A549 (cell line): ENCODE measurements around the gene PDPK1. TPM values are rescaled to one million over a fixed set of nuclear protein-coding genes. Genes with fewer than 3 reads are reported as not detected.

ENCODE experiments used
- ATAC-seq, 2 experiments: fragments of 200-7000 bp in 1 of 2; fragments of >200 bp in 1 of 2; cut with Nextera tagmentation in 1 of 2; cut with Tn5 transposase in 1 of 2; 3 replicates each; pipeline versions ENCODE4 v1.8.0 to v1.9.1; 2018 to 2020; ENCODE audit warnings: mild to moderate bottlenecking in 1 of 2, moderate library complexity in 1 of 2
- CTCF ChIA-PET: fragments of 300-600 bp; sonication (Branson Sonifier 250); formaldehyde crosslinking; extraction: SDS; loops from one replicate; lab custom pipeline; 2021; ENCODE audit warnings: antibody characterized with exemption, inconsistent platforms; lab: Yijun Ruan, JAX
- POLR2A ChIA-PET: fragments of 350-600 bp; formaldehyde crosslinking; extraction: SDS; loops from one replicate; lab custom pipeline; 2021; ENCODE audit warnings: antibody characterized with exemption, inconsistent platforms; lab: Yijun Ruan, JAX
- DNase-seq, 2 experiments: peaks; one replicate each; pipeline versions ENCODE4 v3.0.0 to v3.0.0-alpha.2; 2011 to 2016; ENCODE audit warnings: low read depth in 1 of 2, low spot score in 1 of 2
- FAIRE-seq: peaks from 2 replicates; lab custom pipeline; 2011; peaks lifted over from hg19 to GRCh38; lab: Jason Lieb, UNC
- H3K27ac ChIP-seq, 2 experiments: fragments of >200 bp; sonication (Bioruptor Twin); formaldehyde crosslinking; 3 replicates each; pipeline ENCODE4 v1.5.1; 2016 to 2017
- H3K4me1 ChIP-seq: fragments of >200 bp; sonication (Bioruptor Twin); formaldehyde crosslinking; 3 replicates; pipeline ENCODE4 v1.6.1; 2016
- H3K4me2 ChIP-seq: fragments of >200 bp; sonication (Bioruptor Twin); formaldehyde crosslinking; 3 replicates; pipeline ENCODE4 v1.6.1; 2016
- H3K4me3 ChIP-seq: fragments of >200 bp; sonication (Bioruptor Twin); formaldehyde crosslinking; 3 replicates; pipeline ENCODE4 v1.5.1; 2016
- H3K9me3 ChIP-seq: fragments of >200 bp; sonication (Bioruptor Twin); formaldehyde crosslinking; 3 replicates; pipeline ENCODE4 v1.6.1; 2016
- BCL3 ChIP-seq: fragments of >200 bp; sonication (Bioruptor Twin); formaldehyde crosslinking; IDR thresholded peaks from 3 replicates; pipeline ENCODE4 v1.6.1; 2016
- BHLHE40 ChIP-seq: IDR thresholded peaks from 2 replicates; pipeline ENCODE4 v1.6.1; 2012; ENCODE audit warnings: low read depth, low read length, inconsistent platforms
- CHD2 ChIP-seq: fragments of 150-350 bp; IDR thresholded peaks from 2 replicates; pipeline ENCODE4 v1.6.1; 2014; ENCODE audit warnings: low read length; ENCODE audit not compliant: partially characterized antibody
- E2F6 ChIP-seq: IDR thresholded peaks from 2 replicates; pipeline ENCODE4 v1.6.1; 2012; ENCODE audit warnings: low read depth, borderline replicate concordance
- ELK1 ChIP-seq: fragments of 150-350 bp; IDR thresholded peaks from 2 replicates; pipeline ENCODE4 v1.6.1; 2014; ENCODE audit warnings: low read depth, mild to moderate bottlenecking, low read length
- FOSL2 ChIP-seq, 2 experiments: fragments of 450-650 bp in 1 of 2; fragments of >200 bp in 1 of 2; sonication (Bioruptor Twin) in 1 of 2; formaldehyde crosslinking; IDR thresholded peaks; 2 replicates each; pipeline versions ENCODE4 v1.5.0 to v1.6.1; 2016 to 2020; ENCODE audit warnings: mild to moderate bottlenecking in 1 of 2, moderate library complexity in 1 of 2
- GATA3 ChIP-seq: IDR thresholded peaks from 2 replicates; pipeline ENCODE4 v1.6.1; 2012; ENCODE audit warnings: borderline replicate concordance
- HES2 ChIP-seq: fragments of >200 bp; sonication (Bioruptor Twin); formaldehyde crosslinking; IDR thresholded peaks from 2 replicates; pipeline ENCODE4 v1.6.1; 2016
- HOXB5 ChIP-seq: fragments of 250-450 bp; sonication (Bioruptor Pico); IDR thresholded peaks from 2 replicates; pipeline ENCODE4 v1.5.0; 2020; ENCODE audit warnings: mild to moderate bottlenecking, moderate library complexity
- JUN ChIP-seq, 2 experiments: fragments of >200 bp; sonication (Bioruptor Twin); formaldehyde crosslinking; IDR thresholded peaks; 2 replicates in 1 of 2; 3 replicates in 1 of 2; pipeline ENCODE4 v1.6.1; 2016 to 2017
- KDM1A ChIP-seq: fragments of 200-600 bp; sonication (generic); IDR thresholded peaks from 2 replicates; pipeline ENCODE4 v1.6.1; 2016; ENCODE audit warnings: low read depth, mild to moderate bottlenecking
- KDM5A ChIP-seq: fragments of 200-600 bp; sonication (generic); IDR thresholded peaks from 2 replicates; pipeline ENCODE4 v1.6.1; 2016; ENCODE audit warnings: antibody characterized with exemption, mild to moderate bottlenecking
- MAX ChIP-seq: IDR thresholded peaks from 2 replicates; pipeline ENCODE4 v1.6.1; 2012
- MAZ ChIP-seq: fragments of 150-350 bp; IDR thresholded peaks from 2 replicates; pipeline ENCODE4 v1.6.1; 2014; ENCODE audit warnings: antibody characterized with exemption, low read depth, low read length, borderline replicate concordance
- NPAS2 ChIP-seq: fragments of 250-450 bp; sonication (Bioruptor Pico); IDR thresholded peaks from 2 replicates; pipeline ENCODE4 v1.8.0; 2022; ENCODE audit warnings: mild to moderate bottlenecking, moderate library complexity, borderline replicate concordance
- PBX3 ChIP-seq: IDR thresholded peaks from 2 replicates; pipeline ENCODE4 v1.6.1; 2012
- POLR2AphosphoS2 ChIP-seq: conservative IDR thresholded peaks from 2 replicates; pipeline ENCODE4 v1.6.1; 2012; ENCODE audit warnings: low read length, improper control_type of control experiment, inconsistent platforms
- RAD21 ChIP-seq, 2 experiments: fragments of >200 bp in 1 of 2; sonication (Bioruptor Twin) in 1 of 2; formaldehyde crosslinking in 1 of 2; IDR thresholded peaks in 1 of 2; conservative IDR thresholded peaks in 1 of 2; 2 replicates in 1 of 2; 3 replicates in 1 of 2; pipeline ENCODE4 v1.6.1; 2012 to 2018; ENCODE audit warnings: inconsistent platforms in 1 of 2
- REST ChIP-seq: fragments of 200-600 bp; sonication (generic); IDR thresholded peaks from 2 replicates; pipeline ENCODE4 v1.6.1; 2016; ENCODE audit warnings: antibody characterized with exemption, mild to moderate bottlenecking, moderate library complexity
- TFCP2L1 ChIP-seq: fragments of 250-450 bp; sonication (Bioruptor Pico); IDR thresholded peaks from 2 replicates; pipeline ENCODE4 v1.5.0; 2021; ENCODE audit warnings: mild to moderate bottlenecking
- USF2 ChIP-seq: fragments of 450-650 bp; IDR thresholded peaks from 2 replicates; pipeline ENCODE4 v1.6.1; 2014; ENCODE audit warnings: antibody characterized with exemption
- ZFP36 ChIP-seq: fragments of 450-650 bp; IDR thresholded peaks from 2 replicates; pipeline ENCODE4 v1.6.1; 2014; ENCODE audit warnings: borderline replicate concordance; ENCODE audit not compliant: partially characterized antibody
- WGBS: methylation state at CpG from one replicate; pipeline ENCODE4 v1.1.6; 2017; ENCODE audit errors: missing lambda C conversion rate; 5-methylcytosine and 5-hydroxymethylcytosine counted together
- polyA plus RNA-seq, 4 experiments: library from polyadenylated mRNA; depleted of rRNA in 3 of 4; stranded (reverse); fragments of >200 nt; fragmentation: RNase III in 1 of 4; extraction: RNeasy Plus Mini Kit Qiagen cat#74134 plus additional on column Dnase treatment in 1 of 4; gene quantifications; 2 replicates in 3 of 4; 3 replicates in 1 of 4; pipeline ENCODE4 v1.2.3, GENCODE V29; 2011 to 2017

PDPK1 gene
- polyA plus RNA-seq, 2 of the 4 experiments (the other 2 are of a cell fraction), result 17.7 to 29.7 TPM

GRCh38 chr16:2520097-2520783 lies 17.6 kb upstream of the PDPK1 start, which contains the start of gene AMDHD2:
TSS of gene AMDHD2 (plus strand) at chr16:2520371. CDS start at chr16:2520459, 88 bp downstream.
- H3K27ac ChIP-seq, result peak within 1 kb of the TSS; percentile 71 to 96
- peak; percentile 62 for TF ChIP-seq CHD2
- peak; percentile 74; the same call in 1 of the 2 replicates for TF ChIP-seq TFCP2L1
- TF ChIP-seq HOXB5 (CRISPR knock-in tag), result no peak
- TF ChIP-seq ELK1, result no peak
- peak; percentile 93 for TF ChIP-seq PBX3
- TF ChIP-seq KDM5A, result peak; percentile 64
- peak; percentile 99 for TF ChIP-seq USF2
- 0 out of 2 replicates have a peak, but pooled peaks have one; percentile 89 for TF ChIP-seq POLR2AphosphoS2
- TF ChIP-seq KDM1A, result no peak
- peak; percentile 87 for TF ChIP-seq MAX
- TF ChIP-seq ZFP36, result no peak
- 0 out of 2 replicates have a peak, but pooled peaks have one; percentile 44 for TF ChIP-seq MAZ
- 0 out of 3 replicates have a peak, but pooled peaks have one; percentile 27 for TF ChIP-seq BCL3
- no peak for TF ChIP-seq RAD21 (conservative IDR thresholded peaks at IDR 0.05 in 1 of 2, IDR thresholded peaks at IDR 0.05 in 1 of 2)
- TF ChIP-seq JUN (IDR thresholded peaks at IDR 0.05), result peak; percentile 31 to 96; a peak in 4 of 5 replicates
- peak; percentile 48 for TF ChIP-seq BHLHE40
- TF ChIP-seq E2F6, result 0 out of 2 replicates have a peak, but pooled peaks have one; percentile 31
- peak; percentile 93 for TF ChIP-seq NPAS2 (CRISPR knock-in tag)
- TF ChIP-seq HES2, result no peak
- no peak for TF ChIP-seq FOSL2 (IDR thresholded peaks at IDR 0.05)
- TF ChIP-seq FOSL2 (CRISPR knock-in tag; IDR thresholded peaks at IDR 0.05), result peak; percentile 47
- TF ChIP-seq REST, result peak; percentile 58
- peak; percentile 57 for TF ChIP-seq GATA3
- TF ChIP-seq, all 56 proteins: peak for 16
- peak; percentile 57 to 65 for ATAC-seq
- Histone ChIP-seq H3K4me3 (peak within 1 kb of the TSS; percentile 58), H3K9me3 (no peaks in the 10 kb centered on the region), H3K4me2 (peak within 1 kb of the TSS; percentile 87), H3K4me1 (peaks cover 36% of the 10 kb centered on the region)
- CTCF ChIA-PET, result interaction anchor here (0.5 to 3.6 kb wide), 4 partner anchors 10 to 214 kb away, joined by 3 to 13 read pairs (median 3); no protein-coding TSS in a partner anchor
- WGBS, result 7% methylated on average over 12 of the region's 83 CpGs
- FAIRE-seq, result no peak
- POLR2A ChIA-PET, result interaction anchor here (1.2 to 2.8 kb wide), 2 partner anchors 12 to 365 kb away, joined by 4 to 21 read pairs; partner anchors contain the start of genes CEMP1 and TRAF7
- DNase-seq, result peak; percentile 91 to 93
